NCI-H1092 treated with DMSO at 0.1 percent for 48 hours (cell line): ENCODE data around the gene TMEM200B.
"Not testable (repeated sequence)": the region's sequence is repeated elsewhere in the genome, so short reads cannot be mapped to it uniquely, and the experiment has no call there.

Experiments
- DNase-seq: peaks from one replicate; lab custom pipeline; 2025; lab: John Stamatoyannopoulos, UW

The TMEM200B gene

DNA sequence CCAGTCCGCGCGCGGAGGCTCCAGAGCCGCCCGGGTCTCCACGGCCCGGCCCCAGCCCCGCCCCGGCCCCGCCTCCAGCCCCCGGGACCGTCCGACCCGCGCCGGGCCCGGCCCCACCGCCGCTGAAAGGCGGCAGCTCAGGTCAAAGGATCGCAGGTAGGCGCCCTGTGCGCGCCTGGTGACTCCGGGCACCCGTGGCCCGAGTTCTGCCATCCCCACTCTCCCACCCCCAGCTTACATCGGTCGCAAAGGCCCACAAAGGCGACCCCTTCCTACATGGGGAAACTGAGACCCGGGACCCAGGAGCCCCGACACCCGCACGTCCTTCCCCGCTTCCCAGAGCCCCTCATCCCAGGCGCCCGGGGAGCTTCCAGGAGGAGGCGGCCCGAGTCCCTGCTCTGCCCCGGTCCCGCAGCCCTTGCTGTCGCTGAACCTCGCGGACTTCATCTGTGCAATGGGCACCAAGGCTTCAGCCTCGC, at the start of gene TMEM200B:
TMEM200B (minus strand) TSS at position 17 of the 479 bp plus-strand sequence. CDS start 2,075 bp downstream, outside the sequence.
- DNase-seq: no peak

DNA sequence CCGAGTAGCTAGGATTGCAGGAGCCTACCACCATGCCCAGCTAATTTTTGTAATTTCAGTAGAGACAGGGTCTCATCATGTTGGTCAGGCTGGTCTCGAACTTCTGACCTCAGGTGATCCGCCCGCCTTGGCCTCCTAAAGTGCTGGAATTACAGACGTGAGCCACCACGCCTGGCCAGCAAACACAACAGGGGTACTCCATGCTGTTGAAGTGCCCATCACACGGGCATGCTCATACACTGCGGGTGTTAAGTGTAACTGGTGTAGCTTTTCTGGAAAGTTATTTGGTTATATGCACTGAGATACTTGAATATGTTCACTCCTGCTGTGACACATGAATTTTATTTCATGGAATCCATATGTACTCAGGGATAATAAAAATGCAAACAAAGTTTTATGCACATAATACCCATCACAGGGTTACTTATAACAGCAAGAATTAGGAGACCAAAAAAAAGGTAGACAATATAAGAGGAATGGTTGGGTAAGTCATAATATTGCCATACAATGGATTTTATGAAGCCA, 48.8 kb upstream of the TMEM200B start:
- DNase-seq: no peak

DNA sequence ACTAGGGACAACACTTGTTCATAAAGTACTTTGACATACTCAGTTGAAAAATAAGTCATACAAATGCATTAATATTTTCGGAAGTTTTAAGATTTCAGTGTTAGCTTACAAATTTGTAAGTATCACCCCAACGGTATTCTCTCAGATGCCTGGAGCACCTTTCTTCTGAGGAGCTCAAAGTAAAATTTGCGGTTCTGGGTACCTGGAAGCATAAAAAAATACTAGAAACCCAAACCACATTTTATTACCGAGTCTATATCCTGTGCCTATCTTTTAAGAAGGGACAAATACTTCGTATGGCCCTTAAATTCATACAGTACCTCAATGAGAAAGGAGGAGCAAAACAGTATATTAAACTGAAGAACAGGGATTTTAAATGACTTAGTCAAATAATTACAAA, 47.8 kb upstream of the TMEM200B start:
- no peak for DNase-seq

DNA sequence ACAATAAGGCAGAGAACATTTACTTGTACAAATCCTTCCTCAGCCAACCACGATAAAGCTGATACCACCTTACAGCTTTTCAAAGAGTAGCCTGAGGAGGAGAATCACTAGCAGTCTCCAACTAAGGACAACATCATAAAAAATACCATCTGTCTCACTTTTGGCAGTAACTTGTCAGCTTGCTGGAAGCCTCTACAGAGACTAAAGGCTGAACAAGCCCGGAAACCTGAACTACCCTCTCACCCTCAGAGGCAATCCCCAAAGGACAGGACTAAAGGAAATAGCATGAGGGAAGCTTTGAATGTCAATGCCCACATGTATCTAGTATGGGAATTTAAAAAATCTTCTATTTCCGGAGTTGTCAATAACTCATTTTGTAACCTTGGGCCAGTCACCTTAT, 47.4 kb upstream of the TMEM200B start:
- no peak for DNase-seq

DNA sequence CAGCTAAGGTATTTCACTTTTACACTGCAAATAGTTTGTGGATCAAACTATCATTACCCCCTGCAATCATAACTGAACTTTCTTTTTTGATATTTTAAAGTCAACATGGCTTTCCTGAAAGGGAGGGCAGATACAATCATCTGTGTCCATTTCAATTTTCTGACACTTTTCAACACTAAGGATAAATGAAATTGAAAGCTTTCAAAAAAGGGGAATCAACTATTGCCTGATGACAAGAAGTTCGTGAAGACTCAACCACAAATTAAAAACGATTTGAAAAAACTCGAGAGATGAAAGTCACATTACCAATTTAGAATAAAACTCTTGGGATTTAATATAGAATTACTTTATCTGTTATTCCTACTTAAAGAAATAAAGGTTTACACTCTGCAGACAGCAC, 46.3 kb upstream of the TMEM200B start:
- DNase-seq: no peak

DNA sequence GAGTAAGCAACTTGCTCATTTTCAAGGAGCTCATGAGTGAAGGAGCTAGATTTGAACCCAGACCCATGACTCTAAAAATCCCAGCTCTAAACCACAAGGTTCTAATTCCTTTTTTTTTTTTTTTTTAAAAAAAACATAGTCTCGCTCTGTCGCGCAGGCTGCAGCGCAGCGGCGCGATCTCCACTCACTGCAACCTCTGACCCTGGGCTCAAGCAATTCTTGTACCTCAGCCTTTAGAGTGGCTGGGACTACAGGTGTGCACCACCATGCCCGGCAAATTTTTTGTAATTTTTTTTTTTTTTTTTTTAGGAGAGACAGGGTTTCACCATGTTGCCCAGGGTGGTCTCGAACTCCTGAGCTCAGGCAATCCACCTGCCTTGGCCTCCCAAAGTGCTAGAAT, 44.2 kb upstream of the TMEM200B start:
- no peak for DNase-seq

DNA sequence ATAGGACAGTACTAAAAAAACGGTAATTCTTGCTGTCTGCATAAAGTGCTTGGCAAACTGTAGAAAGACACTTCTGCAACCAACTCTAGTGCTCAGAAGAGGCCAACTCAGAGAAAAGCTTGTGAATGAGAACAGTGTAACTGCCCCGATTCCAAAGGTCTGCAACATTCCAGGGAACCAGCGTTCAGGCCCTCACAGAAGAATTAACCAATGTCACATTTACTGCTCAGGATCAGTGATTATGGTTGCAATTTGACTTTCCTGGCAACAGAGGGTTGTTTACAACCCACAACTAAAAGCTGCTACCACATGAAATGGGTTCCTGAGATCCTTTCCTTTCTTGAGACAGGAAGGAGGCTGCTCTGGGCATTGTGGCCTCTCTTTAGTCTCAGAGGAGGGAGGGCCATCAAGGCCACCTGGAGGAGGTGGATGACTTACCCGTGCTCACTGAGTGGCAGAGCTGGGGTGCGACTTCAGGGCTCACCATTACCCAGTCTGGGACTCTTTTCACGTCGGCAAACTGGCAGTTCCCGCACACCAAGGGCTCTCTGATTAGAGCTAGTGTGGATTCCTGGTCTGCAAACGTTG, 42.7 kb upstream of the TMEM200B start:
- no peak for DNase-seq

DNA sequence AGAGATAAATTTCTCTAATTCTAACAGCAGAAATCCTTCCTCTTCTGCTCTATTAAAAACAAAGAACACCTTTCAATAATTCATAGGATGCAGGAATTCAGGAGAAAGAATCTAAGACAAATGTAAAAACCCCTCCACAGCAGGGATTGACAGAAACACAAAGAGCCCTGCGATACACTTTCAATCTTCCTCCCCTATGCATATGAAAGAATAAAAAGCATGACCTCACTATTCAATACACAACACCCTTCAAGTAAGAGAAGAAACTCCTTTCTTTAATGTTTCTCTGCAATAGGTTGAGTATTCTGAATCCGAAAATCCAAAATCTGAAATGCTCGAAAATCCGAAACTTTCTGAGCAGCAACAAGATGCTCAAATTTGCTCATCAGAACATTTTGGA, 40.9 kb upstream of the TMEM200B start:
- no peak for DNase-seq

DNA sequence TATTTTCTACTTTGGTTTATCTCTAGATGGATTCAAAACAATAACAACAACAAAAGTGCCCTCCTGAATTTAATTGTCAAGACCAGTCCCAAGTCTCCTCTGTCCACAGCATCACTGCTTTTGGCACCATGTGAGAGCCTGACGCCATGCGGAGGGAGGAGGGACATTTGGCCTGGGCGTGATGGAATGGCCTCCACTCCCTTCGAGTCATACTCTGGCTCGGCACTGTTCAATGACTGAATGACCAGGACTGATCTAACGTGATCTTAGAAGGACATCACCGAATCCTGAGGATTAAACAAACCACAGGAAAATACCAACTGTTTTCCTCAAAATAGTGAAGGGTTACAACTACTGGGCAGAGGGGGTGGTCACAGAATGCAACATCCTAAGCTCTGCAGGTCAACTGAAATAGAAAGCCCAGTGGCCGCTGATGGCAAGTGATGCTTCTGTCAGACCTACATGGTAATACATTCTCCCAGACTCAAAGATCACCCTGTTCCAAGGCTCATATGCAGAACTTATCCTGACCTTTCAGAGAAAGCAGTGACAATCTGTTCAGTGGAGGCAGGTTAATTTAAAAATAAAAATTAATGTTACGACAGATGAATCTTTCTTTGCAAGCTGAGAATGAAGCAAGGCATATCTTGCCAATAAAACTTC, 38.9 kb upstream of the TMEM200B start:
- DNase-seq: no peak

DNA sequence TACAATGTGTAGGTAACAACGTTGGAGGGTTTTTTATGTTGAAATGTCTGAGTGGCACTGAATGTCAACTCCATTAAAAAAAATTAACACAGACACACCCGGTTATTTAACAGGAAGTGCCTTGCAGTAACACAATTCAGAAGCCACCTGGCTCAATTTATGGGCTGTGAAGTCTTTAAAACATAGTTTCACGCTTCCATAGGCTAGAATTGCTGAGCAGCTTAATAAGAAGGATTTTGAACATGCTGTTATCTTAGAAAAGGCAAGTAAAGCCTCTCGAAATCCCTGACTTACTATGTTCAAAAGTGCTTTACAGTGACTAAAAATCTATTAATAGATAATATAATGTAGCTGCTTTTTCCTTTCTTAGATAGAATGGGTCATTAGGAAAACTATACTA, 38.3 kb upstream of the TMEM200B start:
- DNase-seq: no peak

DNA sequence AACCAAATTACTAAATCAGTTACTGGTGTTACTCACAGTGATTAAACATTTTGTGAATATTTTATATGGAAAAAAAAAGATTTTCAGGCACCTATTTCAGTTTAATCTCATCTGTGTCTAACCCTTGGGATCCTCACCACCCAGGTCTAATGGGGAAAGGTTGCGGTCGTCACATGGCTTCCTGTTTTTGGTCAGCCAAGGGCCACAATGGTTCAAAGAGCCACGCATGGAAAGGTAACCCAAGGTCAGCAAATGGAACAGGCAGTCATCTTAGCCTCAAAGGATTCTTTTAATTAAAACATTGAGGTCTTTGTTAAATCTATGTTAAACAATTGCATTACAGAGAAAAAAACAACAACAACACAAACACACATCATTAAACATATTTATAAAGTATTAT, 36.1 kb upstream of the TMEM200B start:
- DNase-seq: no peak

DNA sequence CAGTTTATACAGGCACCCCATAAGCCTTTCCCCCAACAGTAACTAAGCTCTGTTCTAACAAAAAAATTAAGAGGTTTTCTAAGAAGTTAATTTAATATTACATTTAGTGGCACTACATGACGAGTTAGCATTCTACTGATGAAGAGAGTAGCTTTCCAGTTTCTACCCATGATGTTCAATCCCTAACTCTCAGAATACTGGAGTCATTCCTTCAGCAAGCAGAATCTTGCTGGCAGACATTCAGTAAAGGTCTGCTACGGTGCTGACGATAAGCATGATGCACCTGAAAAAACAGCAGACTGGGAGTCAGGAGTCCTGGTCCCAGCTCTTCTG, 33.5 kb upstream of the TMEM200B start:
- DNase-seq: no peak

DNA sequence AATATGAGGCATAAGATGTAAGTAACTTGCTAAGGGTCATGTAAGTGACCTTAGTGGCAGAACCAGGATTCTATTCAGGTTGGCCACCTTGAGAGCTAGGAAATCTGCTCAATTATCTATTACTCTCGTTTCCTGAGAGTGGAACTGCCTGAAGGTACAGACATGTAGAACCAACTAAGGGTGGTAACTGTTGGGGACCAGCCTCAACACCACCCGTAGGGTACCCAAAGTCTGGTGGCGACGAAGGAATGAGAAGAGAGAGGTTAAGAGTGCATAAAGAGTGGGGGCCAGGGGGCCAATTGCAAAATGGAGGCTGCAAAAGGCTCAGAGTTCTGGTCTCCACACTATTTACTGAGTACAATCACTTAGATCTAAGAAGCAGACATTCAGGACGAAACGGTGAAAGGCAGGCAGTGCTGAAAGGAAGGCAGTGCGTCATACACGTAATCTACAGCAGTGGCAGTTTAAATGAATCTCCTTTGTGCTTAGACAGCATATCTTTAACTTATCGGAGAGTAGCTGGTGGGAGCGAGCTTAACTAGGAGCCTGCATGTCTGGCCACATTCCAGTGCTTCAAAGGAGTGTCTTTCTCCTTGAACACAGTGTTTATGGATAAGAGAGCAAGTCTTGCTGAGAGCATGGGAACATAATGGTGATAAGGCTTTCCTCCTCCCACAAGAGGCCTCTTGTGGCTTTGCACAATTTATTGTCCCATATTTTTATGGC, 33.0 kb upstream of the TMEM200B start:
- no peak for DNase-seq

DNA sequence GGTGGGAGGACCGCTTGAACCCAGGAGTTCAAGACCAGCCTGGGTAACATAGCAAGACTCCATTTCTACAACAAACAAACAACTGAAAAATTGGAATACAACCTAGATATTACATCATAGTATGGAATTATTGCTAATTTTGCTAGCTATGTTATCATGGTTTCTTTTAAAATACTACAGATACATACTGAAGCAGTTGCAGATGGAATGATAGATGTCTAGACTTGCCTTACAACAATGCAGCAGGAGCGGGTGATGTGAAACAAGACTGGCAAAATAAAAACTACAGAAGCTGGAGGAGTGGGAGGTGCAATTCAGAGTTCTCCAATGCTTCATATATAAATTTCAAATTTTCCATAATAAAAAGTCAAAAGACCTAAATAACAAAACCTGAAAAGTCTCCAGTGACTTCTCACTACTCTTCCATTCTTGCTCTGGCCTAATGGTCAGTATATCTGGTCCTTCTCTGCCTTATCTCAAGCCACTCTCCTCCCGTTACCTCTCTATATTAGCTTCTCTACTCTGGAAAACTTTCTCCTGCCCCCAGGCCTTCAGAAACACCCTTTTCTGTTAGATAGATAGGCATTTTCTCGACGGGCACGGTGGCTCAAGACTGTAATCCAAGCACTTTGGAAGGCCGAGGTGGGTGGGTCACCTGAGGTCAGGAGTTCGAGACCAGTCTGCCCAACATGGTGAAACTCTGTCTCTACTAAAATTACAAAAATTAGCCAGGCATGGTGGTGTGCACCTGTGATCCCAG, 28.5 kb upstream of the TMEM200B start:
- DNase-seq: no peak

DNA sequence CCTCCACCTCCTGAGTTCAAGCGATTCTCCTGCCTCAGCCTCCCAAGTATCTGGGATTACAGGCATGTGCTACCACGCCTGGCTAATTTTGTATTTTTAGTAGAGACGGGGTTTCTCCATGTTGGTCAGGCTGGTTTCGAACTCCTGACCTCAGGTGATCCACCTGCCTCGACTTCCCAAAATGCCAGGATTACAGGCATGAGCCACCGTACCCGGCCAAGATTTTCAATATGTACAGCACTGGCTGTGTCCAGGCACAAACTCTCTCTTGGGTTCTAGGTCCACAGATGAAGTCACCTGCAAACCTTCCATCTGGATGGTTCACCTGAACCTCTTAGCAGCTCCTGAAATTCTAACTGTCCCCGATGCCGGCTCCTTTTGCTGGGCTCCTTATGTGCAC, 26.6 kb upstream of the TMEM200B start:
- DNase-seq: not testable (repeated sequence)

DNA sequence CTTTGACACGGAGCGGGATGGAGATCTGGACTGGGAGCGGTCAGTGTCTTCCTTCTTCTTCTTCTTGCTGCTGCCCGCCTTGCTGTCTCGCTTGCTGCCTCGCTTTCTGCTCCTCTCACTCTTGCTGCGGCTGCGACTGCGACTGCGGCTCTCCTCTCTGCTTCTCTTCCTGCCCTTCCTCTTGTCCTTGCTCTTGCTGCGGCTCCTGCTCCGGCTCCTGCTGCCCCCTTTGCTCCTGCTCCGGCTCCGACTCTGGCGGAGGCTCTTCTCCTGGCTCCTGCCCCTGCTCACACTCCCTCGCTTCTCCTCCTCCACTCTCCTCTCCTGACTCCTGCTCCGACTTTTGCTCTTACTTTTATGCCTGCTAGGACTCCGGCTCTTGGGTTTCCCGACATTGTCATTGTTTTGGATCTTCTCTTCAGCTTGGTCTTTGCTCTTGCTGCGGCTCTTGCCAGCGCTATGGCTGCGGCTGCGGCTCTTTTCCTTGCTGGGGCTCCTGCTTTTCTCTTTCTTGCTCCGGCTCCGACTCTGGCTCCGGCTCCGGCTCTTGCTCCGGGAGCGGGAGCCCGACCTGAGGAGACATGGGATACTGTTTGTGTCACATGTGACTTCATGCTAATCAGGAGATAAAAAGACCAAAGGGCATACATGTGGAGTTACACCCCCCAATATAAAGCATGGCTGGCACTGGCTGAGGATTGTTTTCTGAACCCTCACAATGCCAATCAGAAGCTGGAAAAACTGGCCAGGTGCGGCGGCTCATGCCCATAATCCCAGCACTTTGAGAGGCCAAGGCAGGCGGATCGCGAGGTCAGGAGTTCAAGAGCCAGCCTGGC, 25.2 kb upstream of the TMEM200B start:
- no peak for DNase-seq

DNA sequence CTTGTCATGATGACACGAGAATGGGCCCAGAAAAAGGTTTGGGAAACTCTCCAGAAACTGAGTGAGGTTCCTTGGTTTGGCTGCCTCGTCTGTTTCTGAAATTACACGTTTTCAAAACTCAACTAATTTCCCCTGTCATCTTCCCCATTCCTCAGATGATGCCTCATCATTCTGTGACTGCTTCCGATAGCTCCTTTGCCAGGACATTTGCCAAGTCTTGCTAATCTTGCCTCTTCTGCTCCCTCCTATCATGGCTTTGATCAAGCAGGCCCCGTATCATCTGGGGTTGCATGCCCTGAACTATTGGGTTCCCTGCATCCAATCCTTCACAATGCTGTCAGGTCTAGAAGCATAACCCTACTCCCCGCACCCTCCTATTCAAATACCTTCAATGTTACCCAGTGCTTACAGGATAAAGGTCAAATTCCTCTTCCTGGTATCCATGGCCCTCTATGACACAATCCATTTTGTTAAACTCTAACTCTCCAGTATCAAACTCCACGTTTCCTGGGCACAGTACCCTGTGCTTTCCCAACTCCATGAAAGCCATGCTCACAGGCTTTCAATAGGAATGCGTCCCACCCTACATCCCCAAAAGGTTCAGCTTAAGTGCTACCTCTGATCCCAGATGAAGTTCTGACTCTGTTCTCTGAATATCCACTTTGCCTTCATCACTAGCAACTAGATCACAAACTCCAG, 22.2 kb upstream of the TMEM200B start:
- DNase-seq: no peak

DNA sequence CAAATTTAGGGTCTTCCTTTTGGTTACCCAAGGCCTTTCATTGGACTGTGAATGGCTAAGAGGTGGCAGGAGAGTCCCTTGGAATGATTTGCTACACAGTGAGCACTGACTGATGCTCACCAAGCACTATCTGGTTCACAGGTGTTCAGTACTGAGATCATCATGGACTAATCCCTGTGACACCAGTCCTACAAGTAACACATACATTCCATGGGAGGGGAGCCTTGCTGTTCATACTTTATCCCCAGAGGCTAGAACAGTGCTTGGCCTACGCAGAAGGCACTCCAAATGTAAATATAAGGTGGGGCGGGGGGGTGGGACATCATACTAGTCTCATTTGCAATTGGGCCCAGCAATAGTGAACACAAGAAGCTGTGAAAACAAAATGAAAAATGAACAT, 20.5 kb upstream of the TMEM200B start:
- no peak for DNase-seq

DNA sequence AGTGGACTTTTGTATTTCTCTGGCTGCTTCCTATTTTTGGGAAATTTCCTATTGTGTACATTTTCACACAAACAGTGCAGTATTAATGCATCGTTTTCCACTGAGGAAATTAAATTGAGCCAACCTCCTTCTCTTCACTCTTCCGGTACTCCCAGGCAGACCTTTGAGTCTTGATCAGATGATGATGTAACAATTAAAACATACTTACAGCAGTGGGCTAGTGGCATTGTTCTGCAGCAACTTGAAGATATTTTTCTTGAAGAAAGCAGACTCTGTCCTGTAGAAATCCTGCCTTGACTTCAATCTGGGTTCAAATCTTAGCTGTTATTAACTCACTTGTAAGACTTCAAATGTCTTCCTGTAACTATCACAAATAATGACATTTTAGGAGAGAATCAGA, 19.0 kb upstream of the TMEM200B start:
- DNase-seq: no peak

DNA sequence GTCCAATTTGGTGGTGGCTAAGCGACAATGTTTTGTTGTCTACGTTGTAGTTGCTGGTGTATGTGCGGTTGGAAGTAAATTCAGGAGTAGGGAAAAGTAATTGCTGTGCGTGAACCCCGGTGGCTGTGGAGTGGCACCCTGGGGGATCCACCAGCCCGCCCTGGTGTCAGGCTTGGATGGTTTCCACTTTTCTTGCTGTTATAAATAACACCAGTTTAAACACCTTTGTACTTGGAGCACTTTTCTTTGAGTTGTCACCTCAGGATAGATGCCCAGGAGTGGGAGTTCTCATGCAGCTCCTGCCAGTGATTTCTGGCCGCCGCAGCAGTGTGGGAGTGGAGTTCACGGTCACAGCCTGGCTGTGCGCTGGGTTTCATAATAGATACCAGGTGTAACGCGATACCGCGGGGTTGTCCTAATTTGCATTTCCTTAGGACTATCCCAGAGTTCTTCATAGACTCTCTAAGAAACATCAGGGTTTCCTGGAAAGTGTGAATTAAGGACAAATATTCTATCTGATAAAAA, 12.8 kb upstream of the TMEM200B start:
- DNase-seq: no peak

DNA sequence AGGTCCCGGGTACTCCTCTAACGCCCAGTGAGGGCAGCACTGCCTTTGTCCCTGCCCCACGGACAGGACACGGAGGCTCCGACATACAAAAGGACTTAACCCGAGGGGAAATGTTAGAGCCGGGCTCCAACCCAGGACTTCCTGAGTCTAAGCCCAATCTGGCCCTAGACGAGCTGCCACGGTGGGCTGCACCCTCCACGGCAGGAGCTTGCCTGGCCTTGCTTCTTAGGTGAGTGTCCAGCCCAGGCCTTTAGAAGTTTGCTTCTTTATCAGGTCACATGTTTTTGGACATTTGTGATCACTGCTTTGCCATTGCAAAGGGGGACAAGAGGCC, 11.0 kb upstream of the TMEM200B start:
- DNase-seq: no peak
